ENCODE results near the gene NLGN2.

The NLGN2 gene

DNA sequence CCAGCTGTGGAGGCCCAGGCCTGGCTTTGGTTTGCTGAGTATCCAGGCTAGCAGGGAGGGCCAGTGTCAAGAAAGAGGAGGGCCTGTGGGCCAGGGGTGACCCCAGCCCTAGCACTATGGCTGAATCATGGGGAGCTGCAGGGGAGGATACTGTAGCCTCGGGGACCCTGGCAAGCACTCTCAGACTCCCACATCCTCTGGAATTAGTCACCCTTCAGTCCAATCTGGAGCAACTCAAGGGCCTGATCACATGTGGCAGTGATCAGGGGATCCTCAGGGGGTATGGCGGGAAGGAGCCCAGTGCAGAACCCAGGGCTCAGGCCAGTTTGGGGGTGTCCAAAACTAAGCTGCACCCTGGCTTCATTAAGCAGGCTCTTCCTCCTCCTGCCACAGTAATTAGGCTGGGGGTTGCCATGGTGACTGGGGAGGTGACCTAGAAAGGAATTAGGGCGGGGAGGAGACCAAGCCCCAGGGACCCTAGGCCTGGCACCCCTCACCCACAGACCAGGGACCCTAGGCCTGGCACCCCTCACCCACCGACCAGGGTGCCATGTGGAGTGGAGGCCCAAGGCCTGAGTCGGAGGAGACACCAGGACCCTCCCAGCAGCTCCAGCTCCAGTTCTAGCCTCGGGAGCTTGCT is 5.8 kb downstream of the NLGN2 start:
- DNase-seq = no peak

DNA sequence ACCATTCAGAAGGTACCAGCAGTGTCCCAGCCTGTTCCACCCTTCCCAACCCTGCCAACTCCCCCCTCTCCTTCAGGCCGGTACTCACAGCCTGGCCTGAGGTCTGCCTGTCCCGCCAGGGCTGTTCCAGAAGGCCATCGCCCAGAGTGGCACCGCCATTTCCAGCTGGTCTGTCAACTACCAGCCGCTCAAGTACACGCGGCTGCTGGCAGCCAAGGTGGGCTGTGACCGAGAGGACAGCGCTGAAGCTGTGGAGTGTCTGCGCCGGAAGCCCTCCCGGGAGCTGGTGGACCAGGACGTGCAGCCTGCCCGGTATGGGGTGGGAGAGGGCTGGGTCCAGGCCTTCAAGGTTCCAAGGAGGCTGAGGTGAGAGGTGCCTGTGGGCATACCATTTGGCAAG is 7.2 kb downstream of the NLGN2 start:
- DNase-seq = no peak

DNA sequence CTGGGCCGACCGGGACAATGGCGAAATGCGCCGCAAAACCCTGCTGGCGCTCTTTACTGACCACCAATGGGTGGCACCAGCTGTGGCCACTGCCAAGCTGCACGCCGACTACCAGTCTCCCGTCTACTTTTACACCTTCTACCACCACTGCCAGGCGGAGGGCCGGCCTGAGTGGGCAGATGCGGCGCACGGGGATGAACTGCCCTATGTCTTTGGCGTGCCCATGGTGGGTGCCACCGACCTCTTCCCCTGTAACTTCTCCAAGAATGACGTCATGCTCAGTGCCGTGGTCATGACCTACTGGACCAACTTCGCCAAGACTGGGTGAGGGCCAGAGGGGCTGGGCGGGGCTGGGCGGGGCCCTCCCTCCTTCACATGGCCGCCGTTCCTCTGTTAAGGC is 8.1 kb downstream of the NLGN2 start:
- no peak for DNase-seq

DNA sequence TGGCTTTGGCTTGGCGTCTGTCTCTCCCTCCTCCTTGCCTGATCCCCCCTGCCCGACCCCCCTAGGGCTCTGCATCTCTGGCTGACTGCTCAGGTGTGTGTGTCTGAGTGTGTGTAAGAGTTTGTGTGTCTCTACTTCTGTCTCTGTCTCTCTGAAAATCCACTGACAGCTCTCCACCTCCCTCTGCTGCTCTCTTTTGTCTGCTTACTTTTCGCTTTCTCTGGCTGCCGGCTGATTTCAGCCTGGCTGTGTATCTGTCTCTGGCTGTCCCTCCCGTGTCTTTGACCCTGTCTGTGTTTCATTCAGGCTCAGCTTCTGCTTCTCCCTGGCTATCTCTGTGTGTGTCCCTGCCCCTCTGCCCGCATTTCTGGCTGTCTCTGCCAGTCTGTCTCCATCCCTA is 8.7 kb downstream of the NLGN2 start:
- DNase-seq = no peak

DNA sequence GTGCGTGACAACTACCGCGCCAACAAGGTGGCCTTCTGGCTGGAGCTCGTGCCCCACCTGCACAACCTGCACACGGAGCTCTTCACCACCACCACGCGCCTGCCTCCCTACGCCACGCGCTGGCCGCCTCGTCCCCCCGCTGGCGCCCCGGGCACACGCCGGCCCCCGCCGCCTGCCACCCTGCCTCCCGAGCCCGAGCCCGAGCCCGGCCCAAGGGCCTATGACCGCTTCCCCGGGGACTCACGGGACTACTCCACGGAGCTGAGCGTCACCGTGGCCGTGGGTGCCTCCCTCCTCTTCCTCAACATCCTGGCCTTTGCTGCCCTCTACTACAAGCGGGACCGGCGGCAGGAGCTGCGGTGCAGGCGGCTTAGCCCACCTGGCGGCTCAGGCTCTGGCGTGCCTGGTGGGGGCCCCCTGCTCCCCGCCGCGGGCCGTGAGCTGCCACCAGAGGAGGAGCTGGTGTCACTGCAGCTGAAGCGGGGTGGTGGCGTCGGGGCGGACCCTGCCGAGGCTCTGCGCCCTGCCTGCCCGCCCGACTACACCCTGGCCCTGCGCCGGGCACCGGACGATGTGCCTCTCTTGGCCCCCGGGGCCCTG is 9.5 kb downstream of the NLGN2 start:
- DNase-seq = no peak

DNA sequence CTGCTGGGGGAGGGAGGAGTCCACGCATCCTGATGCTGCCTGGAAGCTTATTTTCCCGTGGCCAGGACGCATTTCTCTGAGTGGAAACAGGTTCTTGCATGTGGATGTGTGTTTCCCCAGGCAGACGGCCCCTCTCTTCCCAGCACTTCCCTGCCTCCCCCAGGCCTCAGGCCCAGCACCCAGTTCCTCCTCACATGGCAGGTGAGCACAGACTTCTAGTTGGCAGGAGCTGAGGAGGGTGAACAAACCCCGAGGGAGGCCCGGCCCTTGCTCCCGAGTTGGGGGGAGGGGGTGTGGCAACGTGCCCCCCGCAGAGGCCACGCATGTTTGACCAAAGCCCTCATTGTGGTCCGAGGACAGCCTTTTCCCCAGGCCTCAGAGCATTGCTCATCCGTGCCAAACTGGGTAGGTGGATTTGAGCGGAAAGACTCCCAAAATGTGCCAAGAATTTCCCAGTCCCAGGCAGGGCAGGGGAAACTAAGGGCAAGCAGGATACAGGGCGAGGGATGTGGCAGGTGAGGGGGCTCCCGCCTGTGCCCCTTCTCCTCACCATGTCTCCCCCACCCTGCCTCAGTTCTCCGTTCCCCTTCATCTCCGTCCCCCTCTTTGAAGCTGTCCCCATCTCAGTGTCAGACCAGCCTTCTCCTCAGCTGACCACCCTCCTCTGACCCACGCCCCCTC is 11.0 kb downstream of the NLGN2 start:
- no peak for DNase-seq

DNA sequence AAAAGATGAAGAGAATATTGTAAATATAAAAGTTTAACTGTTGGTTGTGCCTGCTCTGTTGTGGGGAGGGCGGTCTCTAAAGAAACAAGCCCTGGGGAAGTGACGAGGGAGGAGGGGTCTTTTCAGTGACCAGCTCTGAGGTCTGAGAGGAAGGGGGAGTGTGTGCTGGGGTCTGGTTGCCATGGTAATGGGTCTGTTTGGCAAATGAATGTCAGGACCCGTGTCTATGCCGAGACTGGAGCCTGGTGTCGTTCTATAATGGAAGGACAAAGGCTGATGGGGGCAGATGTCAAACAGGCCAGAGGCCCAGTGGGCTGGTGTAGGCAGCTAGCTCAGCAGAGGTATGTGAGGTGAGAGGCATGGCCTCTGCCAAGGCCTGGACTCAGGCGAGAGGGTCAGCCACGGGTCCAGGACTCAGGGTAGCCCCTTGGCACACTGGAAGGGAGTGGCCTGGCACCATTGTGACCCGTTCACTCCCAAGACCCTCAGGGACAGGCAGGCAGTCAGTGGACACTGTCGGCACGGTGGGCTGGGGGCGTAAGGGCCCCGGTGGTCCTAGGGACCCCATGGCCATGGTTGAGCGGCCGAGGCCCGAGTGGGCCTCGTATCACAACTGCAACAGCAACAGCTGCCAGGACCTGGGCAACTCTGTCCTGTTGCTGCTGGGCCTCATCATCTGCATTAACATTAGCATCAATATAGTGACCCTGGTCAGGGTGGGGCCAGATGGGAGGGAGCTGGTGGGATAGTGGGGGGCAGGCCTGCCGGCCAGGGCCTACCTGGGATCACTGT is 12.4 kb downstream of the NLGN2 start, which contains the start of gene SPEM1:
SPEM1 (plus strand) TSS at position 506 of the 792 bp plus-strand sequence; CDS start at position 567, 61 bp downstream.
- no peak for DNase-seq

DNA sequence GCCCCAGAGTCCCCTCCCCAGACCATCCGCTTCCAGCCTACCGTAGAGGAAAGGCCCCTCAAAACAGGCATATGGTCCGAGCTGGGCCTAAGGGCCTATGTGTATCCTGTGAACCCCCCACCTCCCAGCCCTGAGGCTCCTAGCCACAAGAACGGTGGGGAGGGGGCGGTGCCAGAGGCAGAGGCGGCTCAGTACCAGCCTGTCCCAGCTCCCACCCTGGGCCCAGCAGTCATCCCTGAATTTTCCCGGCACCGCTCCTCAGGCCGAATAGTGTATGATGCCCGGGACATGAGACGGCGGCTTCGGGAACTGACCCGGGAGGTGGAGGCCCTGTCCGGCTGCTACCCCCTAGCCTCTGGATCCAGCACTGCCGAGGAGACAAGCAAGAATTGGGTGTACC is 13.5 kb downstream of the NLGN2 start:
- DNase-seq = no peak

DNA sequence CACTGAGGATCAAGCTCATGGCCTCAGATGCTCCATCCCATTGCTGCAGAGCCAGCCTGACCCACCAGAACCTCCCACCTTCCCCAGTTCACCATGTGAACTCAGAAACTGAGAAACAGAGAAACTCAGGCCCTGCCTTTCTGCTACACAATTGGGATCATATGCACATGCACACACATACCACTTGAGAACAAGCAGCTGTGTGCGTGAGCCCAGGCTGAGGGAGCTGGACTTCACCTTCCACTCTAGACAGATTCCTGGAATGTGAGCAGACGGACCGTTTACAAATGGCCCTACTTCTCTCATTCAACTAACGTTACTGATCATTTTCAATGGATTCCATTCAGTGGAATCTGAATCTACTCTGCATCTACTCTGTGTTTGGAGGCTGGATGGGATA is 16.0 kb downstream of the NLGN2 start:
- DNase-seq = no peak

DNA sequence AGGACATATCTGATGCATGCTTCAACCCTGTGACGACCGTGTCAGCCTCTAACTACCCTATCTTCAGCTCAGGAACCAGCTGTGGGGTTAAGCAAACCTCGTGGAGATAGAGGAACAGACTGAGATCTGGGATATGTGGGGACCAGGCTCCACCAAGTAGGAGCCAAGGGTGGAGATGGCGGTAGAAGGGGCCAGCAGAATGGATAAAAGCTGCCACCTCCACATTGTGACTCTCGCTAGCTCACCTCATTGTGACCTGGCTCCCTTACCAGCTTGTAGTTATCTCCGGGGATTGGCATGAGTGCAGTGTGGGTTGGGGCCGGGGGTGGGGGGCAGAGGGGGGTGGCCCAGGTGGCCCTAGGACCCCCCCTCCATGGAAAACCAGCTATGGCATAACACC is 17.7 kb downstream of the NLGN2 start, which contains the start of gene SPEM2:
SPEM2 (plus strand) TSS at position 301 of the 400 bp plus-strand sequence; CDS start at position 374, 73 bp downstream.
- DNase-seq = no peak

DNA sequence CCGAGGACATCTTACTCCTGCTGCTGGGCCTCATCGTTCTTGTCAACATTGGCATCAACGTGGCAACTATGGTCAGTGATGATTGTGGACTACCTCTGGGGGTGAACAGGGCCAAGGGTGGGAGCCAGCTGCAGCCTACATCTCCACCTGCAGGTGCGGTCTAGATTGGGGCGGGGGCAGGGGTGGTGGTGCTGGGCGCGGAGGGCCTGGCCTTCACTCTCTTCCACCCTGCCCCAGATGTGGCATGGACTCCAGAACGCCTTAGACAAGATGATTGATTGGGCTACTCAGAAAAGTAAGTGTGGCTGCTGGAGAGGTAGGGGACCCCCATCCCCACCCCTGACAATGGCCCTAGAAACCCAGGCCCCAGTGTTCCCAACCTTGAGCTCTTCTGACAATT is 18.1 kb downstream of the NLGN2 start:
- DNase-seq = no peak

DNA sequence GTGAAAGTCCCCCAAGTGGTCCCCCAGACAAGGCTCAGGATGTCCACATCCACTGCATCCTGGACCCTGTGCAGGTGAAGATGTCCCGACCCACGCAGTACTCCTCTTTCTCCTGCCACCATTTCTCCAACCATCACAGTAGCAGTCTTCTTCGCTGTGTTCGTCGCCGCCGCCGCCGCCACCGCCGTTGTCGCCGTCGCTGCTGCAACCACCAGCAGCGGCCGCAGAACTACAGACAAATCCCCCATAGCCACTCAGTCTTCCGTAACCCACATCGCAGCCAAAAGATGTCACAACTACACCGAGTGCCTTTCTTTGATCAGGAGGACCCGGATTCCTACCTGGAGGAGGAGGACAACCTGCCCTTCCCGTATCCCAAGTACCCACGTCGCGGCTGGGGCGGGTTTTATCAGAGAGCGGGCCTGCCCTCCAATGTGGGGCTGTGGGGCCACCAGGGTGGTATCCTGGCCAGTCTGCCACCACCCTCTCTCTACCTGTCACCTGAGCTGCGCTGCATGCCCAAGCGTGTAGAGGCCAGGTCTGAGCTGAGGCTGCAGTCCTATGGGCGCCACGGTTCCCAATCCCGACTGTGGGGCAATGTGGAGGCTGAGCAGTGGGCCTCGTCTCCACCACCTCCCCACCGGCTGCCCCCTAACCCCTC is 18.7 kb downstream of the NLGN2 start:
- no peak for DNase-seq

DNA sequence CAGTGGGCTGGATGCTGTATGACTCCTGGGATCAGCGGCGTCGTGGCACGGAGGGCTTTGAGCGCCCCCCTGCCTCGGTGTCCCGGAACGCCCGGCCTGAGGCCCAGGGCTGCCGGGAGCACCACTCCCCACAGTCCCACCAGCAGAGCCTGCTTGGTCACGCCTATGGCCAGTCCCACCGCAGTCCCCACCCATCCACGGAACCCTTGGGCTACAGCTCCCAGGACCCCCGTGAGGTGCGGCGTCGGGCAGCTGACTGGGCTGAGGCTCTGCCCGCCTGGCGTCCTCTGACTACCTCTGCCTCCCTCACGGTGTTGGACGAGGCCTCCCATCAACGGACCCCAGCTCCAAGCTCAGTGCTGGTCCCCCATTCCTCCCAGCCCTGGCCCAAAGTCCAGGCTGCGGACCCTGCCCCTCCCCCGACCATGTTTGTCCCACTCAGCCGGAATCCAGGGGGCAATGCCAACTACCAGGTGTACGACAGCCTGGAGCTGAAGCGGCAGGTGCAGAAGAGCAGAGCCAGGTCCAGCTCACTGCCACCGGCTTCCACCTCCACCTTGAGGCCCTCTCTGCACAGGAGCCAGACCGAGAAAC is 19.3 kb downstream of the NLGN2 start:
- no peak for DNase-seq

DNA sequence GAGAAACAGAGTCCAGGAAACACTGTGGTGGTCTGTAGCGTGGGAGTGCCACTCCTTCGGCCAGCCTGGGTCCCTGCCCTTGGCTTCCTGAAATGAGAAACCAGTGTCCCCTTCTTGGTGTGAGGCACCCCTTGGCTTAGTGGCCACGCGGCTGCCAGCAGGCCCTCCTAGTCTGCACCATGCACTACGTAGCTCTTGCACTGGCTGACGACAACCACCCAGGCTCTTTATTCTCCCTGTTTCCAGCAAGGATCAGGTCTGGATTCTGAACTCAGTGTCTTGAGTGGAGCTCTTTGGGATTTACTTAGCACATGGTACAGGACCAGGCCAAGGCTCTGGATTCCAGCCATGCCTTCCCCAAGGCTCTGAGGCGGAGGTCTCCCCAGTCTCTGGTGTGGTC is 19.9 kb downstream of the NLGN2 start:
- DNase-seq = no peak

DNA sequence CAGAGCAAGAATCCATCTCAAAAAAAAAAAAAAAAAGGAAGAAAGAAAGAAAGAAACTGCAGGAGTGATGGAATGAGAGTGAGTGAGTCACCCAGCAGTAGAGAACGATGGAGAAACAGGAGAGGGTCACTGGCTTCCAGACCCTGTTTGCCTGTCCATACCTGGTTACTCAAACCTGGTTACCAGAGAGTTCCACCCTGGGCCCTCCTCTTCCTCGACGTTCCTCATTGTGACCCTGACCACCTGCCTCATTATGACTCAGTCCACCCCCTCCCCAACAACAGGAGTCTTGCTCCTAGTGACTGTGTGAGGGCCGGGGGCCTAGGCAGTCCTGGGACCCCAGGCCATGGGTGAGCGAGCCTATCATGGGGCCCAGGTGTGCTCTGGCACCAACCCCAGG is 20.9 kb downstream of the NLGN2 start, which contains the start of gene SPEM3:
SPEM3 (plus strand) TSS at position 301 of the 400 bp plus-strand sequence; CDS start at position 347, 46 bp downstream.
- DNase-seq = no peak

DNA sequence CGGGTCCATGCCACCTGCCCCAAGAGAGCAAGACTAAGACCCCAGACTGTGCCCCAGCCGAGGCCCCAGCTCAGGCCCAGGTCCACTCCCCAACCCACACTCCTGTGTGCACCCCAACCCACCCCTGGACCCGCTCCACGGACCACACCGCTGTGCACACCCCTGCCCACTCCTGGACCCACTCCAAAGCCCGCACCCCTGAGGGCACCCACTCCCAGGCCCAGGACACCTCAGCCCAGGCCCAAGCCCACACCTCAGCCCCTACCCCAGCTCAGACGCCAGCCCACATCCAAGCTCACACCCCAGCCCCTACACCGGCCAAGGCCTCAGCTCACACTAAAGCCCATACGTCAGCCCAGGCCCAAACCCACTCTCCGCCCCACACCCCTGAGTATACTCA is 22.1 kb downstream of the NLGN2 start:
- no peak for DNase-seq

DNA sequence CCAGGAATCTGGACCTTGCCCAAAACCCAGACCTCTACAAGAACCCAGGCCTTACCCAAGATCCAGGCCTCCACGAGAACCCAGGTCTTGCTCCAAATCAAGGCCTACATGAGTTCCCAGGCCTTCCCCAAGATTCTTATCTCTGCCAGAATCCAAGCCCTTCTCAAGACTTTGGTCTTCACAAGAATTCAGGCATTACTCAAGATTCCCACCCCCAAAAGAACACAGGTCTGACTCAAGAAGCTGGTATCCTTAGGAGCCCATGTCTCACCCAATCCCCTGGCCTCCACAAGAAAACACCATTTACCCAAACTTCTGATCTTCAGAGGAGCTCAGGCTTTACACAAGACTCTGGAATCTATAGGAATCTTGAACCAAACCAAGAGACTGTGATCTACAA is 23.6 kb downstream of the NLGN2 start:
- DNase-seq = no peak

DNA sequence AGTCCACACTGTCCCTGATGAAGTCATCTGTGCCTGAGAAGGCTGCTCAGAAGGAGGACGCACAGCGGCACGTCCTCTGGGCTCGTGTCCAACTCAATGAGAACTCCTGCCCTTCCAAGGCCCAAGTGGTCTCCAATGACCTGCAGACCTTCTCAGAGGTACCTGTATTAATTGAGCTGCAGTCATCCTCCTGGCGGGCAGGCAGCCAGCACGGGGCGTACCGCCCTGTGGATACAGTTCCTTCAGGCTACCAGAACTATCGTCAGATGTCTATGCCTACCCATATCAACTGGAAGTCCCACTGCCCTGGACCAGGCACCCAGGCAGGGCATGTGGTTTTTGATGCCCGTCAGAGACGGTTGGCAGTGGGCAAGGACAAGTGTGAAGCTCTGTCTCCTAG is 24.7 kb downstream of the NLGN2 start:
- no peak for DNase-seq

DNA sequence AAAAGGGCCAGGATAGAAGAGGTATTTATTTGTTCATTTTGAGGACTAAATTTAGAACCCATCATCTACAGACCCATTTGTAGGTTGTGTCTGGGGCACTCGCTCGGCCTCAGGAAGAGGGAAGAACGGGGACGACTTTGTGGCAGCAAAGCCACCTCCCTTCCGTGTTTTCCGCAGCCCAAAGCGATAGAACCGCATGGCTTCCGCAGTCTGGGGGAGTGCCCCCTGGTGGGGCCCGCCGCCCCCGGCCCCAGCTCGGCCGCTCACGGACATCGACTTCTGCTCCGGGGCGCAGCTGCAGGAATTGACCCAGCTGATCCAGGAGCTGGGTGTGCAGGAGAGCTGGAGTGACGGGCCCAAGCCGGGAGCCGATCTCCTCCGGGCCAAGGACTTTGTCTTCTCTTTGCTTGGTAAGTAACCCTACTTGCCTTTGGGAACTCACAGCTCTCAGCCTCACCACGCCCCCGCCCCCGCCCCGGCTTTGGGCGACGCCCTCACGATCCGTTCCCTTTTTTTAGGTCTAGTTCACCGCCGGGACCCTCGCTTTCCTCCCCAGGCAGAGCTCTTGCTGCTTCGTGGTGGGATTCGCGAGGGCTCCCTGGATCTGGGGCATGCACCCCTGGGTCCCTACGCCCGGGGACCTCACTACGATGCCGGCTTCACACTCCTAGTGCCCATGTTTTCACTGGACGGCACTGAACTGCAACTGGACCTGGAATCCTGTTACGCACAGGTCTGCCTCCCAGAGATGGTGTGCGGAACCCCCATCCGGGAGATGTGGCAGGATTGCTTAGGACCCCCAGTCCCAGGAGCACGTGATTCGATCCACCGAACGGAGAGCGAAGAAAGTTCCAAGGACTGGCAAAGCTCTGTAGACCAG is 28.3 kb downstream of the NLGN2 start:
- DNase-seq = peak in 2 of 56 donors; percentile 24 to 25
